Measurements from ENCODE around the gene SSB.
"Not testable (repeated sequence)": the region's sequence is repeated elsewhere in the genome, so short reads cannot be mapped to it uniquely, and the experiment has no call there.

The SSB gene

GRCh38 chr2:169838743-169839489 is 40.2 kb downstream of the SSB start:
- no peak for DNase-seq

GRCh38 chr2:169839954-169840746 is 41.5 kb downstream of the SSB start:
- no peak for DNase-seq

- no peak for DNase-seq
These were observed 42.1 kb downstream of the SSB start for GRCh38 chr2:169840747-169841142.

- DNase-seq: not testable (repeated sequence)
These were observed 43.0 kb downstream of the SSB start for GRCh38 chr2:169841625-169842024.

GRCh38 chr2:169845016-169845415 is 46.3 kb downstream of the SSB start:
- DNase-seq: no peak

- not testable (repeated sequence) for DNase-seq
These were observed 50.5 kb downstream of the SSB start for GRCh38 chr2:169848959-169849693.

- no peak for DNase-seq
These were observed 51.0 kb downstream of the SSB start for GRCh38 chr2:169849710-169850109.

GRCh38 chr2:169853041-169853668 is 54.5 kb downstream of the SSB start:
- no peak for DNase-seq

GRCh38 chr2:169855281-169856258 is 56.9 kb downstream of the SSB start:
- not testable (repeated sequence) for DNase-seq

- DNase-seq: no peak
These were observed 60.8 kb downstream of the SSB start for GRCh38 chr2:169859423-169859822.

- DNase-seq: no peak
These were observed 61.5 kb downstream of the SSB start for GRCh38 chr2:169860149-169860548.
